ENCODE data around the gene TMEM201.

GRCh38 chr1:9551984-9552383, 36.7 kb upstream of the TMEM201 start:
- TF ChIP-seq ARNT (IDR thresholded peaks at IDR 0.05) = no peak
- no peak for TF ChIP-seq SP1 (IDR thresholded peaks at IDR 0.05)
